ENCODE results near the gene MRPS26.

DNA sequence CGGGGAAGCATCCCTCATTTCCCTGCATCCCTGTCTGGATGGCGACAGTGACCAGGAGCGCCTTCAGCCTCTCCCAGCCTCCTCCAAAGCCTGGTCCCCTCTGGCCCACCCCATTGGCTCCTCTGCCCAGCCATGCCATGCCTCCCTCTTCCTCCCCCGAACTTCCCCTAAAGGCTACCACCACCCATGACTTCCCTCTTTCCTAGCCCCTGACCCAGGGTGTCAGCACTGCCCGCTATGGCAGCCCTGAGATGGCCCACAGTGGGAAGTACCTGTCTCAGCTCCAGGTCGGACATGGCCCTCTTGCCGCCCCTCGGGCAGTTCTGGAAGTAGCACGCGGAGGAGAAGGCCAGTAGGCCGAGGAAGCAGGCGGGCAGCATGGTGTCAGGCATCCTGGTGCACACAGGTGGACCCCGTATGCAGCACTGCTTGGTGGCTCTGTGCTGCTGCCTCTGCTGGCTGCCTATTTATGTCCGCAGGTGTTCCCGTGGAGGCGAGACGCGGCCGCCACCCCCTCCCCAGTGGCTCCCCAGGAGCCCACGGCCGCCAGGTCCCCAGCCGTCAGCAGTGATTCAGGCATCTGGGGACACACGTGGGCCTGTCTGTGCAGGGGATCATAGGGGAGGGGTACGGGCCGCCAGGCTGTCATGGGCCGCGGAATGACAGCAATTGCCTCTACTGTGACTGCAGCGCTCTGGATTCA, 38.6 kb downstream of the MRPS26 start, which contains the start of gene AVP:
- TF ChIP-seq, protein P1, sequence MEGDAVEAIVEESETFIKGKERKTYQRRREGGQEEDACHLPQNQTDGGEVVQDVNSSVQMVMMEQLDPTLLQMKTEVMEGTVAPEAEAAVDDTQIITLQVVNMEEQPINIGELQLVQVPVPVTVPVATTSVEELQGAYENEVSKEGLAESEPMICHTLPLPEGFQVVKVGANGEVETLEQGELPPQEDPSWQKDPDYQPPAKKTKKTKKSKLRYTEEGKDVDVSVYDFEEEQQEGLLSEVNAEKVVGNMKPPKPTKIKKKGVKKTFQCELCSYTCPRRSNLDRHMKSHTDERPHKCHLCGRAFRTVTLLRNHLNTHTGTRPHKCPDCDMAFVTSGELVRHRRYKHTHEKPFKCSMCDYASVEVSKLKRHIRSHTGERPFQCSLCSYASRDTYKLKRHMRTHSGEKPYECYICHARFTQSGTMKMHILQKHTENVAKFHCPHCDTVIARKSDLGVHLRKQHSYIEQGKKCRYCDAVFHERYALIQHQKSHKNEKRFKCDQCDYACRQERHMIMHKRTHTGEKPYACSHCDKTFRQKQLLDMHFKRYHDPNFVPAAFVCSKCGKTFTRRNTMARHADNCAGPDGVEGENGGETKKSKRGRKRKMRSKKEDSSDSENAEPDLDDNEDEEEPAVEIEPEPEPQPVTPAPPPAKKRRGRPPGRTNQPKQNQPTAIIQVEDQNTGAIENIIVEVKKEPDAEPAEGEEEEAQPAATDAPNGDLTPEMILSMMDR (conservative IDR thresholded peaks at IDR 0.05) = no peak
- no peak for TF ChIP-seq ZFX (IDR thresholded peaks at IDR 0.05)

Measured in C4-2B (cell line).